A549 treated with CORT108297 at 1 μM for 4 hours (cell line): ENCODE data around the gene AKR1E2. TPM values are rescaled to one million over a fixed set of nuclear protein-coding genes. Genes with fewer than 3 reads are reported as not detected.

Experiments used
- total RNA-seq: library from RNA; stranded (reverse); fragments of 200-300 nt; extraction: Qiagen RNA extraction; gene quantifications from 5 replicates; pipeline ENCODE4 v1.2.3, GENCODE V29; 2022

AKR1E2 gene
- total RNA-seq, result 6.1 to 7.8 TPM (median 6.6 TPM) in 5 replicates

GRCh38 chr10:4825868-4826791 is at the start of gene AKR1E2:
AKR1E2 (plus strand) TSS chr10:4826207; CDS start chr10:4826325, 118 bp downstream.

Other genes with a start within 250 kb of the AKR1E2 start
- gene AKR1C1, start 137.2 kb downstream of the AKR1E2 start, total RNA-seq, result 486 to 610 TPM (median 589 TPM) in 5 replicates
- 3,197 to 4,175 TPM (median 3,355 TPM) in 5 replicates for gene AKR1C2, start 177.7 kb downstream of the AKR1E2 start, total RNA-seq